ENCODE measurements around the gene GTF2A2.

Gene GTF2A2

GRCh38 chr15:59596640-59597039, 60.7 kb downstream of the GTF2A2 start:
- DNase-seq = no peak

GRCh38 chr15:59595434-59595915, 61.8 kb downstream of the GTF2A2 start:
- no peak for DNase-seq

- DNase-seq = no peak
Measured at GRCh38 chr15:59594991-59595390, 62.3 kb downstream of the GTF2A2 start.

- DNase-seq = no peak
Measured at GRCh38 chr15:59594493-59594942, 62.8 kb downstream of the GTF2A2 start.

- DNase-seq = no peak
Measured at GRCh38 chr15:59591356-59591755, 66.0 kb downstream of the GTF2A2 start.

GRCh38 chr15:59590027-59590426, 67.3 kb downstream of the GTF2A2 start:
- DNase-seq = no peak
